CD4-positive, alpha-beta T cell (primary cell): ENCODE results near the gene BMI1. TPM values are rescaled to one million over a fixed set of nuclear protein-coding genes. Genes with fewer than 3 reads are reported as not detected.

ENCODE experiments used
- ATAC-seq: fragments of 200-7000 bp; cut with Tn5 transposase; one replicate; pipeline ENCODE4 v1.10.0; 2022; ENCODE audit warnings: mild to moderate bottlenecking; ENCODE audit not compliant: poor library complexity
- CTCF ChIA-PET: fragments of 350-600 bp; sonication (Branson Sonifier 250); formaldehyde crosslinking; loops from one replicate; lab custom pipeline; 2021; ENCODE audit warnings: antibody characterized with exemption, inconsistent platforms; lab: Charles Lee
- POLR2A ChIA-PET: fragments of 350-600 bp; sonication (Branson Sonifier 250); formaldehyde crosslinking; loops from one replicate; lab custom pipeline; 2021; ENCODE audit warnings: antibody characterized with exemption, inconsistent platforms; lab: Charles Lee
- DNase-seq, 14 experiments: peaks; one replicate each; pipeline ENCODE4 v3.0.0-alpha.2; 2013 to 2020; ENCODE audit warnings: mixed read lengths in 2 of 14
- H3K27ac ChIP-seq, 2 donors: one replicate each; pipeline versions ENCODE4 v1.5.1 to v1.7.0; 2013; ENCODE audit warnings: low read length in 2 of 2, low read depth in 1 of 2, mild to moderate bottlenecking in 1 of 2
- H3K27me3 ChIP-seq, 2 experiments: 1 replicate in 1 of 2; 2 replicates in 1 of 2; pipeline versions ENCODE4 v1.6.1 to v1.7.0; 2013; ENCODE audit warnings: low read length in 2 of 2, control low read depth in 1 of 2, mild to moderate bottlenecking in 1 of 2, moderate library complexity in 1 of 2; ENCODE audit not compliant: insufficient read depth in 2 of 2, control insufficient read depth in 1 of 2
- H3K36me3 ChIP-seq: one replicate; pipeline ENCODE4 v1.6.1; 2013; ENCODE audit warnings: low read length, control low read depth; ENCODE audit not compliant: insufficient read depth
- H3K4me1 ChIP-seq: one replicate; pipeline ENCODE4 v1.6.1; 2013; ENCODE audit warnings: low read length, control low read depth; ENCODE audit not compliant: insufficient read depth
- H3K4me3 ChIP-seq: one replicate; pipeline ENCODE4 v1.5.1; 2013; ENCODE audit warnings: mild to moderate bottlenecking, low read length, moderate library complexity
- H3K9me3 ChIP-seq, 2 experiments: 1 replicate in 1 of 2; 2 replicates in 1 of 2; pipeline versions ENCODE4 v1.6.1 to v1.7.0; 2013; ENCODE audit warnings: low read length in 2 of 2, mild to moderate bottlenecking in 2 of 2, control low read depth in 1 of 2, moderate library complexity in 1 of 2; ENCODE audit not compliant: control insufficient read depth in 1 of 2, insufficient read depth in 1 of 2
- H3K27ac Mint-ChIP-seq: one replicate; pipeline ENCODE4 v1.8.0; 2020; ENCODE audit warnings: mixed read lengths
- H3K27me3 Mint-ChIP-seq: one replicate; pipeline ENCODE4 v1.8.0; 2021; ENCODE audit warnings: mixed read lengths
- H3K36me3 Mint-ChIP-seq: one replicate; pipeline ENCODE4 v1.8.0; 2021; ENCODE audit warnings: low read depth, mixed read lengths
- H3K4me1 Mint-ChIP-seq: one replicate; pipeline ENCODE4 v1.8.0; 2021; ENCODE audit warnings: low read depth, mixed read lengths
- H3K4me3 Mint-ChIP-seq: one replicate; pipeline ENCODE4 v1.8.0; 2020; ENCODE audit warnings: mild to moderate bottlenecking, mixed read lengths
- H3K9me3 Mint-ChIP-seq: one replicate; pipeline ENCODE4 v1.8.0; 2020; ENCODE audit warnings: mixed read lengths
- intact Hi-C, 2 experiments: fragments of 100-400 bp; cut with DNase I in 1 of 2; cut with micrococcal nuclease in 1 of 2; formaldehyde crosslinking; loops; one replicate each; pipeline versions ENCODE4 v1.15.1 to v1.9.0; 2023 to 2025; cut with DNase I, micrococcal nuclease
- total RNA-seq, 174 experiments: library from RNA in 2 of 174; stranded (reverse) in 2 of 174; gene quantifications; one replicate each; pipeline ENCODE4 v1.2.3 and lab custom pipeline; 2021 to 2026
- TF ChIP-seq, protein P1 (sequence below): fragments of 200-600 bp; IDR thresholded peaks from one replicate; pipeline ENCODE4 v1.8.0; 2022; ENCODE audit warnings: antibody characterized with exemption, mild to moderate bottlenecking

BMI1 gene
- total RNA-seq, 2 experiments from 2014 or later: 65.4 to 69.3 TPM

GRCh38 chr10:22324413-22324812 is 3.5 kb downstream of the BMI1 start:
- CTCF ChIA-PET: interaction anchor here (1.5 kb wide), 1 partner anchor 16 kb away, joined by 4 read pairs; no protein-coding TSS in a partner anchor

DNA sequence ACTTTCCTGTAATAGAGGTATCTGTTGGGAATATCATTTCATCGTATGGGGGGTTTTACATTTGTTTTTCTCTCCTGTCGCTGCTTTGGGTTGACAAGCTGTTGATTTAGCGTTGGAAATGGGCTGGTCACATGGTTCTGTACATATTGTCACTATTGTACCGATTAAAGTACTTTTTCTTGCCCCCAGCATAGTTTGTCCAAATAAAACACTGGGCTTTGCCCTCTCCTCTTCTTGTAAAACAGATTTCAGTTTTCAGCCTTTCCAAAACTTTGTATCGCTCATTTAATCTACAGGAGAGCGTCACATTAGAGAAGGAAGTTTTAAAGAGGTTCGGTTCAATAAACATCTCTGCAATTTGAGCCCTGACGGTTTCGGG is 4.0 kb downstream of the BMI1 start:
- Histone ChIP-seq H3K36me3 (peaks cover 20% of the 10 kb centered on the region), H3K4me3 (peak overlapping the region; percentile 69), H3K9me3 (peaks cover 0 to 4% of the 10 kb centered on the region in 2 experiments), H3K4me1 (peaks cover 24% of the 10 kb centered on the region), H3K27ac (peak overlapping the region; percentile 45 to 53), H3K27me3 (peaks cover 5 to 26% of the 10 kb centered on the region in 2 experiments)
- TF ChIP-seq, protein P1, sequence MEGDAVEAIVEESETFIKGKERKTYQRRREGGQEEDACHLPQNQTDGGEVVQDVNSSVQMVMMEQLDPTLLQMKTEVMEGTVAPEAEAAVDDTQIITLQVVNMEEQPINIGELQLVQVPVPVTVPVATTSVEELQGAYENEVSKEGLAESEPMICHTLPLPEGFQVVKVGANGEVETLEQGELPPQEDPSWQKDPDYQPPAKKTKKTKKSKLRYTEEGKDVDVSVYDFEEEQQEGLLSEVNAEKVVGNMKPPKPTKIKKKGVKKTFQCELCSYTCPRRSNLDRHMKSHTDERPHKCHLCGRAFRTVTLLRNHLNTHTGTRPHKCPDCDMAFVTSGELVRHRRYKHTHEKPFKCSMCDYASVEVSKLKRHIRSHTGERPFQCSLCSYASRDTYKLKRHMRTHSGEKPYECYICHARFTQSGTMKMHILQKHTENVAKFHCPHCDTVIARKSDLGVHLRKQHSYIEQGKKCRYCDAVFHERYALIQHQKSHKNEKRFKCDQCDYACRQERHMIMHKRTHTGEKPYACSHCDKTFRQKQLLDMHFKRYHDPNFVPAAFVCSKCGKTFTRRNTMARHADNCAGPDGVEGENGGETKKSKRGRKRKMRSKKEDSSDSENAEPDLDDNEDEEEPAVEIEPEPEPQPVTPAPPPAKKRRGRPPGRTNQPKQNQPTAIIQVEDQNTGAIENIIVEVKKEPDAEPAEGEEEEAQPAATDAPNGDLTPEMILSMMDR: no peak
- intact Hi-C loops: loop anchor here (1.0 to 10.0 kb wide), 5 partner anchors 8 to 828 kb away; partner anchors contain the start of genes DNAJC1 (in 1 of the 2) and PIP4K2A (in 1 of the 2)
- Mint-ChIP-seq H3K27ac (peak overlapping the region; percentile 83), H3K36me3 (peaks cover 51% of the 10 kb centered on the region), H3K27me3 (peaks cover 63% of the 10 kb centered on the region), H3K4me1 (peaks cover 50% of the 10 kb centered on the region), H3K9me3 (no peaks in the 10 kb centered on the region), H3K4me3 (peak overlapping the region; percentile 87)
- DNase-seq (no peak), ATAC-seq (no peak)
- ChIA-PET POLR2A (interaction anchor here (0.7 to 5.9 kb wide), 7 partner anchors 7 to 112 kb away, joined by 3 to 48 read pairs (median 5); partner anchors contain the start of gene COMMD3), CTCF (interaction anchor here (1.5 kb wide), 1 partner anchor 15 kb away, joined by 4 read pairs; no protein-coding TSS in a partner anchor)

More at GRCh38 chr10:22324413-22324812, 3.5 kb downstream of the BMI1 start:
- POLR2A ChIA-PET: interaction anchor here (0.7 to 5.9 kb wide), 7 partner anchors 8 to 113 kb away, joined by 3 to 48 read pairs (median 5); partner anchors contain the start of gene COMMD3
- TF ChIP-seq, protein P1: no peak
- Mint-ChIP-seq H3K9me3 (no peaks in the 10 kb centered on the region), H3K4me3 (peak overlapping the region; percentile 87), H3K27ac (peak overlapping the region; percentile 83), H3K4me1 (peaks cover 51% of the 10 kb centered on the region), H3K36me3 (peaks cover 47% of the 10 kb centered on the region), H3K27me3 (peaks cover 59% of the 10 kb centered on the region)
- Histone ChIP-seq H3K36me3 (peaks cover 16% of the 10 kb centered on the region), H3K27ac (no peak overlapping the region), H3K4me3 (peak overlapping the region; percentile 69), H3K4me1 (peaks cover 27% of the 10 kb centered on the region), H3K9me3 (peaks cover 0 to 4% of the 10 kb centered on the region in 2 experiments), H3K27me3 (peaks cover 5 to 27% of the 10 kb centered on the region in 2 experiments)
- no peak for DNase-seq
- intact Hi-C loops: loop anchor here (1.0 to 10.0 kb wide), 5 partner anchors 9 to 827 kb away; partner anchors contain the start of genes DNAJC1 (in 1 of the 2) and PIP4K2A (in 1 of the 2)
- no peak for ATAC-seq

GRCh38 chr10:22325272-22326144 is 4.6 kb downstream of the BMI1 start:
- DNase-seq (peak in 13 of 14 experiments; percentile 61 to 93 (median 76)), ATAC-seq (peak; percentile 45)
- H3K9me3 Mint-ChIP-seq: no peaks in the 10 kb centered on the region
- TF ChIP-seq, protein P1: no peak
- H3K4me1 Mint-ChIP-seq: peaks cover 45% of the 10 kb centered on the region
- intact Hi-C loops: loop anchor here in 1 of 2 experiments (10.0 kb wide), 1 partner anchor 389 kb away; the partner anchor contains the start of gene PIP4K2A
- ChIA-PET CTCF (no interaction called here), POLR2A (interaction anchor here (0.6 to 5.9 kb wide), 5 partner anchors 10 to 117 kb away, joined by 3 to 48 read pairs (median 4); partner anchors contain the start of gene COMMD3)
- H3K4me3 Mint-ChIP-seq: peak overlapping the region; percentile 87
- H3K4me3 ChIP-seq: peak overlapping the region; percentile 69
- H3K27ac ChIP-seq: peak overlapping the region; percentile 53 to 56
- H3K27me3 ChIP-seq: peaks cover 5 to 25% of the 10 kb centered on the region in 2 experiments
- H3K9me3 ChIP-seq: peaks cover 0 to 4% of the 10 kb centered on the region in 2 experiments
- peaks cover 23% of the 10 kb centered on the region for H3K36me3 ChIP-seq
- peaks cover 61% of the 10 kb centered on the region for H3K27me3 Mint-ChIP-seq
- peaks cover 48% of the 10 kb centered on the region for H3K36me3 Mint-ChIP-seq
- peak overlapping the region; percentile 85 for H3K27ac Mint-ChIP-seq
- peaks cover 23% of the 10 kb centered on the region for H3K4me1 ChIP-seq
